Neuronal stem cell (in vitro differentiated cells): ENCODE data around the gene SV2B.

Experiments used
- DNase-seq: peaks from one replicate; pipeline ENCODE4 v3.0.0-alpha.2; 2013; ENCODE audit warnings: low spot score
- H2AFZ ChIP-seq: one replicate; pipeline ENCODE4 v1.6.1; 2013; ENCODE audit warnings: mild to moderate bottlenecking, low read length, inconsistent platforms
- H2AK5ac ChIP-seq: 2 replicates; pipeline ENCODE4 v1.6.1; 2013; ENCODE audit warnings: low read depth, mild to moderate bottlenecking, inconsistent platforms, low read length, moderate library complexity, mixed read lengths
- H2BK120ac ChIP-seq: 2 replicates; pipeline ENCODE4 v1.6.1; 2013; ENCODE audit warnings: low read depth, mild to moderate bottlenecking, inconsistent platforms, low read length, moderate library complexity, mixed read lengths
- H2BK12ac ChIP-seq: one replicate; pipeline ENCODE4 v1.6.1; 2013; ENCODE audit warnings: low read length, inconsistent platforms
- H2BK15ac ChIP-seq: 2 replicates; pipeline ENCODE4 v1.6.1; 2013; ENCODE audit warnings: mild to moderate bottlenecking, low read length, inconsistent platforms, mixed read lengths
- H2BK5ac ChIP-seq: one replicate; pipeline ENCODE4 v1.6.1; 2013; ENCODE audit warnings: inconsistent platforms, mild to moderate bottlenecking, low read length, moderate library complexity
- H3K14ac ChIP-seq: one replicate; pipeline ENCODE4 v1.6.1; 2013; ENCODE audit warnings: low read length, inconsistent platforms
- H3K18ac ChIP-seq: 2 replicates; pipeline ENCODE4 v1.6.1; 2013; ENCODE audit warnings: low read length, inconsistent platforms
- H3K23ac ChIP-seq: 2 replicates; pipeline ENCODE4 v1.6.1; 2013; ENCODE audit warnings: low read depth, mild to moderate bottlenecking, mixed read lengths, low read length, inconsistent platforms; ENCODE audit not compliant: poor library complexity
- H3K27ac ChIP-seq: replicated peaks from 3 replicates; pipeline ENCODE4 v1.5.1; 2013; ENCODE audit warnings: low read length, inconsistent platforms
- H3K27me3 ChIP-seq, 3 experiments: 2 replicates each; pipeline ENCODE4 v1.6.1; 2013; ENCODE audit warnings: low read length in 3 of 3, mild to moderate bottlenecking in 2 of 3, inconsistent platforms in 1 of 3, low read depth in 1 of 3, mixed read lengths in 1 of 3, moderate library complexity in 1 of 3; ENCODE audit not compliant: control insufficient read depth in 3 of 3, insufficient read depth in 3 of 3
- H3K36me3 ChIP-seq, 2 donors: replicated peaks in 1 of 2; 2 replicates each; pipeline ENCODE4 v1.6.1; 2013; ENCODE audit warnings: low read length in 2 of 2; ENCODE audit not compliant: control insufficient read depth in 2 of 2, insufficient read depth in 2 of 2
- H3K4ac ChIP-seq: 2 replicates; pipeline ENCODE4 v1.6.1; 2013; ENCODE audit warnings: inconsistent platforms, mild to moderate bottlenecking, low read length, moderate library complexity
- H3K4me1 ChIP-seq, 2 donors: 1 replicate in 1 of 2; 2 replicates in 1 of 2; pipeline ENCODE4 v1.6.1; 2013; ENCODE audit warnings: low read length in 2 of 2, low read depth in 1 of 2; ENCODE audit not compliant: control insufficient read depth in 2 of 2, insufficient read depth in 1 of 2
- H3K4me2 ChIP-seq: one replicate; pipeline ENCODE4 v1.6.1; 2013; ENCODE audit warnings: mild to moderate bottlenecking, low read length, inconsistent platforms; ENCODE audit not compliant: insufficient read depth, poor library complexity, severe bottlenecking
- H3K4me3 ChIP-seq, 2 donors: 2 replicates each; pipeline ENCODE4 v1.5.1; 2013; ENCODE audit warnings: low read length in 2 of 2, mild to moderate bottlenecking in 2 of 2, inconsistent platforms in 1 of 2, moderate library complexity in 1 of 2
- H3K79me1 ChIP-seq: one replicate; pipeline ENCODE4 v1.6.1; 2013; ENCODE audit warnings: low read depth, mild to moderate bottlenecking, inconsistent platforms, low read length, moderate library complexity
- H3K9ac ChIP-seq: one replicate; pipeline ENCODE4 v1.6.1; 2013; ENCODE audit warnings: mild to moderate bottlenecking, low read depth, low read length, inconsistent platforms; ENCODE audit not compliant: poor library complexity
- H3K9me3 ChIP-seq, 2 donors: replicated peaks in 1 of 2; 2 replicates each; pipeline versions ENCODE3 to v1.6.1; 2013; ENCODE audit warnings: low read length in 2 of 2, mild to moderate bottlenecking in 2 of 2, inconsistent platforms in 1 of 2, low read depth in 1 of 2, mixed read lengths in 1 of 2, moderate library complexity in 1 of 2; ENCODE audit not compliant: control insufficient read depth in 2 of 2, insufficient read depth in 1 of 2
- H4K8ac ChIP-seq: one replicate; pipeline ENCODE4 v1.6.1; 2013; ENCODE audit warnings: low read depth, mild to moderate bottlenecking, inconsistent platforms, low read length, moderate library complexity
- H4K91ac ChIP-seq: one replicate; pipeline ENCODE4 v1.6.1; 2013; ENCODE audit warnings: low read length, low read depth, mild to moderate bottlenecking, inconsistent platforms; ENCODE audit not compliant: poor library complexity
- WGBS, 2 donors: extraction: QIAGEN DNeasy Blood & Tissue Kit; methylation state at CpG; one replicate each; pipeline ENCODE4 v1.1.7; 2013; ENCODE audit warnings: missing lambda C conversion rate in 2 of 2, mixed read lengths in 1 of 2; ENCODE audit not compliant: insufficient read length in 2 of 2, insufficient replicate concordance in 1 of 2; ENCODE audit errors: extremely low coverage in 2 of 2; 5-methylcytosine and 5-hydroxymethylcytosine counted together

SV2B gene

GRCh38 chr15:91308855-91309254 lies 208.8 kb downstream of the SV2B start:
- no CpG with 5 or more reads among the region's 4 CpGs for WGBS, 2 donors

GRCh38 chr15:91311986-91312385 lies 211.9 kb downstream of the SV2B start:
- Histone ChIP-seq H3K4me3 (no peak overlapping the region), H4K91ac (no peak overlapping the region), H3K23ac (no peak overlapping the region), H3K18ac (no peak overlapping the region), H2AFZ (no peak overlapping the region), H3K27ac (no peak overlapping the region), H3K4me2 (no peak overlapping the region), H2BK15ac (no peak overlapping the region), H3K4ac (no peak overlapping the region), H4K8ac (no peak overlapping the region), H3K36me3 (no peaks in the 10 kb centered on the region), H3K4me1 (no peaks in the 10 kb centered on the region), H3K9me3 (no peaks in the 10 kb centered on the region), H2BK5ac (no peak overlapping the region), H3K9ac (no peak overlapping the region), H3K14ac (no peak overlapping the region), H3K79me1 (no peaks in the 10 kb centered on the region), H2AK5ac (no peak overlapping the region), H3K27me3 (no peaks in the 10 kb centered on the region), H2BK12ac (no peak overlapping the region), H2BK120ac (no peak overlapping the region)
- no peak for DNase-seq
- WGBS, 2 donors: no CpG with 5 or more reads among the region's 2 CpGs

More at GRCh38 chr15:91308855-91309254, 208.8 kb downstream of the SV2B start:
- Histone ChIP-seq H2BK12ac (no peak overlapping the region), H3K9ac (no peak overlapping the region), H2AFZ (no peak overlapping the region), H4K91ac (no peak overlapping the region), H3K23ac (no peak overlapping the region), H3K27me3 (no peaks in the 10 kb centered on the region), H3K79me1 (no peaks in the 10 kb centered on the region), H3K9me3 (no peaks in the 10 kb centered on the region), H3K4me3 (no peak overlapping the region), H3K4me2 (no peak overlapping the region), H4K8ac (no peak overlapping the region), H2BK5ac (no peak overlapping the region), H3K36me3 (no peaks in the 10 kb centered on the region), H3K18ac (no peak overlapping the region), H3K27ac (no peak overlapping the region), H3K14ac (no peak overlapping the region), H2AK5ac (no peak overlapping the region), H3K4me1 (no peaks in the 10 kb centered on the region), H2BK120ac (no peak overlapping the region), H2BK15ac (no peak overlapping the region), H3K4ac (no peak overlapping the region)
- DNase-seq: no peak

DNA sequence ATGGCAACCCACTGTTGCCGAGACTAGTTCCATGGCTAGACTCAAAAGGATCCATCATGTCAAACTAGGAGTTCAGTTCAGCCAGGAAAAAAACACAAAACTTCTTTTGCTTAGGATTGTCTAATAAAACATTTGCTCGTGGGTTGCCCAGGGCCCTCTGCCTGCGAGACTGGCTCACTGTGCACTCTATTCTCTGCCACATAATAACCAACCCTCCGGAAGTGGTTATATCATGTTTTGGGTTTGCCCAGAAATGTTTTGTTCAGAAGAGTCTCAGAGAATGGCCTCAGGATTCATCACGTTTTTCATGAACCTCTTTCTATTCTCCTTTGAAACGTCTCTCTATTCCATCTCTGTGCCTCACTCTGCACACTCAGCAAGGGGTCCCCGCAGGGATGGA lies 216.1 kb downstream of the SV2B start:
- H3K4me1 ChIP-seq: no peaks in the 10 kb centered on the region
- no peak overlapping the region for H3K9ac ChIP-seq
- H3K36me3 ChIP-seq: no peaks in the 10 kb centered on the region
- no peak for DNase-seq
- H2BK120ac ChIP-seq: no peak overlapping the region
- no peak overlapping the region for H2BK15ac ChIP-seq
- no peak overlapping the region for H3K18ac ChIP-seq
- no peak overlapping the region for H3K4me2 ChIP-seq
- no peak overlapping the region for H2BK12ac ChIP-seq
- no peak overlapping the region for H4K91ac ChIP-seq
- no CpG with 5 or more reads among the region's 7 CpGs for WGBS, 2 donors
- no peaks in the 10 kb centered on the region for H3K27me3 ChIP-seq
- H2AK5ac ChIP-seq: no peak overlapping the region
- H3K14ac ChIP-seq: no peak overlapping the region
- no peak overlapping the region for H2AFZ ChIP-seq
- no peak overlapping the region for H3K4me3 ChIP-seq
- H3K4ac ChIP-seq: no peak overlapping the region
- H3K79me1 ChIP-seq: no peaks in the 10 kb centered on the region
- H3K27ac ChIP-seq: no peak overlapping the region
- no peak overlapping the region for H3K23ac ChIP-seq
- H3K9me3 ChIP-seq: no peaks in the 10 kb centered on the region
- H4K8ac ChIP-seq: no peak overlapping the region
- H2BK5ac ChIP-seq: no peak overlapping the region

- no peak overlapping the region for H4K8ac ChIP-seq
- H3K23ac ChIP-seq: no peak overlapping the region
- no peak overlapping the region for H2AFZ ChIP-seq
- no peak overlapping the region for H3K9ac ChIP-seq
- no peaks in the 10 kb centered on the region for H3K9me3 ChIP-seq
- H2BK15ac ChIP-seq: no peak overlapping the region
- WGBS, 2 donors: no CpG with 5 or more reads among the region's 3 CpGs
- H2BK5ac ChIP-seq: no peak overlapping the region
- H3K14ac ChIP-seq: no peak overlapping the region
- H3K4me3 ChIP-seq: no peak overlapping the region
- H2AK5ac ChIP-seq: no peak overlapping the region
- H3K4me1 ChIP-seq: no peaks in the 10 kb centered on the region
- H3K4me2 ChIP-seq: no peak overlapping the region
- no peak overlapping the region for H3K4ac ChIP-seq
- no peak overlapping the region for H4K91ac ChIP-seq
- H3K27me3 ChIP-seq: no peaks in the 10 kb centered on the region
- no peaks in the 10 kb centered on the region for H3K79me1 ChIP-seq
- H3K36me3 ChIP-seq: no peaks in the 10 kb centered on the region
- no peak overlapping the region for H2BK12ac ChIP-seq
- DNase-seq: no peak
- no peak overlapping the region for H3K18ac ChIP-seq
- no peak overlapping the region for H3K27ac ChIP-seq
- no peak overlapping the region for H2BK120ac ChIP-seq
Observed at GRCh38 chr15:91318516-91318915, 218.5 kb downstream of the SV2B start.
